ENCODE results near the gene GAL3ST2.
"Not testable (repeated sequence)": the region's sequence is repeated elsewhere in the genome, so short reads cannot be mapped to it uniquely, and the experiment has no call there.

The GAL3ST2 gene

DNA sequence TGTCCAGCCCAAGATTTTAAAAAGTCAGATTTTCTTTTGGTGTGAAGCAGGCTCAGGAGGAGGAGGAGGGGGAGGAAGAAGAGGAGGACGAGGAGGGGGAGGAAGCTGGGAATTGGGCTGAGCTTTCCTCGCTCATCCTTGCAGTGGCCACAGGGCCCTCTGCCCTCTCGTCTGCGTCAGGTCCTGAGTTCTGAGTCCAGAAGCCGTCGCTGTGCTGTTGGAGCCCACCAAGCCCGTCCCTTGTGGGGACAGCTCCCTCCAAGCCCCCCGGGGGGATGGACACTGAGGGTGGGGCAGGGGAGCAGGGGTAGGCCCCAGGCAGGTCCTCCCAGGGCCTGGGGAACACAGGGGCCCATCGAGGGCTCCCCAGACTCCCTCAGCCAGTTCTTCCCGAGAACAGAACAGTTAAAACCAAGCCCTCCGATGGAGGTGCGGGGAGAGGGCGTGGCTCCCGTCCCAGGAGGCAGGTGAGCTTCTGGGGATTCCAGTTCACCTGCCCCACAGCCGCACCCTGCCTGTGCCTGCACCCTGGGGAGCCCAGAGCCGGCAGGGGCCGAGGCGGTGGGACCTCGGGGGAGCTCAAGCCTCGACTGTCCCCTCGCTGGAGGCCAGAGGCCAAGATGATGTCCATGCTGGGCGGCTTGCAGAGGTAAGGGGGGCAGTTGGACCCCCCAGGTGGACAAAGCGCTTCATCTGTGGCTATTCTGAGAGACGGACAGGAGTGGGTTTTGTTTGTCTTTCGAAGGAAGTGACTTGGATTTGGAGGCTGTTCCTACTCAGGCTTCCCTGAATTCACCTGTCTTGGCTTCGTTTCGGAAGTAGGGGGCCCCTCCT lies at the start of gene GAL3ST2:
Gene GAL3ST2, plus strand, starts transcription at position 487 of the 834 bp plus-strand sequence. Its CDS starts 134 bp downstream, at position 621.
- no peak for DNase-seq

DNA sequence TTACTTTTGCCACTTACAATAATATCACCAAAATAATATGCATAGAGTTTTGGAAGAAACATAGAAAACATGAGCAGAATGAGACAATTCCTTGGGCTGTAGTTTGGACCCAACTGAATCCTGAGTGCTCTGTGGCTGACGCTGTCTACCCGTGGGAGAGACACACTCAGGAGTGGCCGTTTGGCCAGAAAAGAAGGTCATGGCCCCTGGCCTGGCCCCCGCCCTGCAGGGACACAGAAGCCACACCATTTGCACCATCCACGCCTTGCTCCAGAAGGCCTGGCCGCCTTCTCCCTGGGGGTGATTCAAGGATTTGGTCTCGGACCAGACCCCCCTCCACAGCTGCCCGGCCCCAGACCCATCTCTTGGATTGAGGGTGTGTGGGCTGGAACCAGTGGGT lies 48.6 kb upstream of the GAL3ST2 start:
- no peak for DNase-seq

DNA sequence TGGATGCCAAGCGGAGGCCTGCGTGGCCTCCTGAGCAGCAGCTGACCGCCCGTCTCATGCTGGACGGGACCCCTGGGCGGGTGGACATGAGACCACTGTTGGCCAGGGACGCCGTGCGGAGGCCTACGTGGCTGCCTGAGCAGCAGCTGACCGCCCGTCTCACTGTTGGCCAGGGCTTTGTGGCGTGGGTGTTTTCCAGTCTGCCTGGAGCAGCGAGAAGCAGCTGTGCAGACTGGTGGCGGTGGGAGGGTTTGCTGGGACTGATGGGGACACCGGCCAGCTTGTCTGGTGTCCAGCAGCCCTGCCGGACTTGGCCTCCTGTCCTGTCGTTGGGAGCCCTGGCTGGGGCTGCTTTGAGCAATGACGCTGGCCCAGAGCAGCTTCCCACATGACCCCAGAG lies 48.0 kb upstream of the GAL3ST2 start:
- peak in 54 of 58 donors; percentile 8 to 80 (median 48) for DNase-seq

DNA sequence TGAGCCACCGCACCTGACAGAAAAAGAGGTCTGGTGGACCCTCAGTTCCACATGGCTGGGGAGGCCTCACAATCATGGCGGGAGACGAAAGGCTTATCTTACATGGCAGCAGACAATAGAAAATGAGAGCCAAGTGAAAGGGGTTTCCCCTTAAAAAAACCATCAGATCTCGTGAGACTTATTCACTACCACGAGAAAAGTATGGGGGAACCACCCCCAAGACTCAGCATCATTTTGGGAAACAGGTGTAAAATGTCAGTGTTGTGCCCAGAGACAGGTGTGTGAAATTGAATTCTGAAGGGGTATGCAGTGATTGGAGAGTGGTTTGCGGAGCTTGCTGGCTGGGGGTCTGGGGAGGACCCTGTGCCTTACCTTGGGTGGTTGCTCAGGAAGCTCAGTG lies 46.8 kb upstream of the GAL3ST2 start:
- DNase-seq, result no peak

DNA sequence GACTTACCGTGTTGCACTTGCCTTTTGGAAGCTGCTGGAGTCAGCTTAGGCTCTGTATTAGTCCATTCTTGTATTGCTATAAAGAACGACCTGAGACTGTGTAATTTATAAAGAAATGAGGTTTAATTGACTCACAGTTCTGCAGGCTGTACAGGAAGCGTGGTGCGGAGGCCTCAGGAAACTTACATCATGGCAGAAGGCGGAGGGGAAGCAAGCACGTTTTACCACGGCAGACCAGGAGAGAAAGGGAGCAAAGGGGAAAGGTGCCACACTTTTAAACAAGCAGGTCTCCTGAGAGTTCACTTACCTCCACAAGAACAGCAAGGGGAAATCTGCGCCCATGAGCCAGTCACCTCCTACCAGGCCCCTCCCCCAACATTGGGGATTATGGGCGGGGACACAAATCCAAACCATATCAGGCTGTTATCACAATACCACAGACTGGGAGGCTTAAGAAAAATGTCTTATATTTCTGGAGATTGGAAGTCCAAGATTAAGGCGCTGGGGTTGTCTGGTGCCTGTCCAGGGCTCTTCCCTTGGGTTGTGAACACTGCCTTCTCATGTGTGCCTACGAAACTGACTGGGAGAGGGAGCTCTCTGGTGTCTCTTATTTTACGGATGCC lies 45.8 kb upstream of the GAL3ST2 start:
- DNase-seq, result no peak

DNA sequence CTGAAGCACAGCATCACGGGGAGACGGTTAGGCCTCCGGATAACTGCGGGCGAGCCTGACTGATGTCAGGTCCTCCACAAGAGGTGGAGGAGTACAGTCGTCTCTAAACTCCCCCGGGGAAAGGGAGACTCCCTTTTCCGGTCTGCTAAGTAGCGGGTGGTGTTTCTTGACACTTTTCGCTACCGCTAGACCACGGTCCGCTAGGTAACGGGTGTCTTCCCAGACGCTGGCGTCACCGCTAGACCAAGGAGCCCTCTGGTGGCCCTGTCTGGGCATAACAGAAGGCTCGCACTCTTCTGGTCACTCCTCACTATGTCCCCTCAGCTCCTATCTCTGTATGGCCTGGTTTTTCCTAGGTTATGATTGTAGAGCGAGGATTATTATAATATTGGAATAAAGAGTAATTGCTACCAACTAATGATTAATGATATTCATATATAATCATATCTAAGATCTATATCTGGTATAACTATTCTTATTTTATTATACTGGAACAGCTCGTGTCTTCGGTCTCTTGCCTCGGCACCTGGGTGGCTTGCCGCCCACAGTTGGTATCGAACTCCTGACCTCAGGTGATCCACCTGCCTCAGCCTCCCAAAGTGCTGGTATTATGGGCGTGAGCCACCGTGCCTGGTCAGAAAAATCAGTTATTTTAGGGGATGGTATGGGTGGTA lies 44.0 kb upstream of the GAL3ST2 start:
- peak in 31 of 58 donors; percentile 3 to 73 (median 43) for DNase-seq

DNA sequence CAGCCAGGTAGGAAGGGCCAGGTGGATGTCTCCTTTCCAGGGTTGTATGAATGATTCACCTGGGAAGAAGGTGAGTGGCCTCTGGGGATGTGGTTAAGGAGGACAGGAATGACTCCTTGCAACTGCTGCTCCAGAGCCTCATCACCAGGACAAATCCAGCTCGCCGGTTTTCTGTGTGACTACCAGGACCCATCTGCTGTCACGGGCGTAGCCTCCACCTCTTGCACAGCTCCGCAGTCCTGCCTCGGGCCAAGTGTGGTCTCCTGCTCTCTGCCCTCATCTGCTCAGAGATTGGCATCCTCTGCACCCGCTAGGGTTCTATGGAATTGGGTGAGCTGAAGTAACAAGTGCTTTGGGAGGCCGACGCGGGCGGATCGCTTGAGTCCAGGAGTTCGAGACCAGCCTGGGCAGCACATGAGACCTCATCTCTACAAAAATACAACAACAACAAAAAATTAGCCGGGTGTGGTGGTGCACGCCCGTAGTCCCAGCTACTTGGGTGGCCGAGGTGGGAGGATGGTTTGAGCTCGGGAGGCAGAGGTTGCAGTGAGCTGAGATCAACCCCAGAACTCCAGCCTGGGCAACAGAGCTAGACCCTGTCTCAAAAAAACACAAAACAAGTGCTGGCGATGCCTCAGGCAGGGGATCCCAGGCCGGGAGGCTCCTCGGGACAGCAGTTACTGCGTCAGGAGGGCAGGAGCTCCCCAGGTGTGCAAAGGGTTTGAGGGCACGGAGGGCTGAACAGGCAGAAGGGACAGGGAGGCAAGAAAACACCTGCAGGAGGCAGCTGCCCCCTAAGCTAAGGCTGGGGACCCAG lies 43.0 kb upstream of the GAL3ST2 start:
- DNase-seq, result peak in 3 of 58 donors; percentile 25 to 42 (median 27)

DNA sequence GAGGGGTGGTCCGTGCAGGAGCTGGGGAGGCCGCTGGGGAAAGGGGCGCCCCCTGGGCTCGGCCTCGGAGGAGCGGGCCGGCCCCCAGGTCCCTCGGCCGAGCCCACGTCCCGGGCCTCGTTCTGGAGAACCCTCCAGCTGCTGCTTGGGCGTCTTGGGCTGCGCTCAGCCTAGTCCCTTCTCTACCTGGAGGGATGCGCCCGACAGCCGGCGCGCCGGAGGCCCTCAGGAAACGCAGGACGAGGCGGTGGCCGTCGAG lies 42.5 kb upstream of the GAL3ST2 start:
- DNase-seq, result no peak

DNA sequence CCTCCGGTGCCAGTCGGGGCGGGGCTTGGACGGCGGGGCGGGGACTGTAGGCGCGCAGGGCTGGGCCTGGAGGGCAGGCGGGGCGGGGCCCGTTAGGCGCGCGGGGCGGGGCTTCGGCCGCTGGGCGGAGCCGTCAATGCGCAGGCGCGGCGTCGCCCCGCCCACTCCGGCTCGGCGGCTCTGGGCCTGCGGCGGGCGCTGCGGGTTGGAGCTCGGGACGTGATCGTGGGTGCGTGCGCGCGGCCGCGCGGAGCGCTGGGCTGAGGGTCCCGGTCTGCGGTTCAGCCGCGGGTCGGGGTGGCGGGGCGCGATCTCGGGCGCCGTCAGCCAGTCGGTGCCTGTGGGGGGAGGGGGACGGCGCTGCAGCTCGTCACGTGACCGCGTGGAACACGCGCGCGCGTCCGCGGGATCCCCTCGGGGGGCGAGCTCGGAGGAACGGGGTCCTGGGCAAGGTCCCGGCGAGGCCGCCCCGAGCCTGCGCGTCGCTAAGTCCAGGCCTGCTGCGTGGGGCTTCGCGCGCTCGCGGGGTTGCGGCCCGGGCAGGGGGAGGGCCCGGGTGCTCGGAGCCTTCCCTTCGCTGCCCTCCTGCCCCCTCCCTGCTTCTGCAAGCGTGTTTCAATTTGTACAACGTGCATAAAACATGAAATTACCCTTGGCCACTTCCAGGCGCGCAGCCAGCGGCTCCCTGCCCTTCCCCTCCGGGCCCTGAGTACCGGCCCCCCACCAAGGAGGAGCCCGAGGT lies 42.0 kb upstream of the GAL3ST2 start, which contains the start of gene D2HGDH:
Gene D2HGDH, plus strand, starts transcription at position 164 of the 742 bp plus-strand sequence. CDS start 595 bp downstream, outside the sequence.
- DNase-seq, result peak; percentile 36 to 95 (median 88)

DNA sequence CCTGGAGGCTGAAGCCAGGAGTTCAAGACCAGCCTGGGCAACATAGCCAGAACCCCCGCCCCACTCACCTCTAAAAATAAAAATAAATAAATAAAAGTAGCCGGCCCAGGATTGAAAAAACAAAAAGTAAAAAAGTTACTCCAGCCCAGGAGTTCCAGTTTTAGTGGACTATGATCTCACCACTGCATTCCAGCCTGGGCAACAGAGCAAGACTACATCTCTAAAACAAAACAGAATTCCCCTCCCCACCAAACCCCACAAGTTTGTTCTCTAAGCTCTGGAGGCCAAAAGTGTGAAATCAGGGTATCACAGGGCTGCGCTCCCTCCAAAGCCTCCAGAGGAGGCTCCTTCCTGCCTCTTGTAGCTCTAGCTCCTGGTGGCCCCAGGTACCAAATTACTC lies 40.5 kb upstream of the GAL3ST2 start:
- no peak for DNase-seq

DNA sequence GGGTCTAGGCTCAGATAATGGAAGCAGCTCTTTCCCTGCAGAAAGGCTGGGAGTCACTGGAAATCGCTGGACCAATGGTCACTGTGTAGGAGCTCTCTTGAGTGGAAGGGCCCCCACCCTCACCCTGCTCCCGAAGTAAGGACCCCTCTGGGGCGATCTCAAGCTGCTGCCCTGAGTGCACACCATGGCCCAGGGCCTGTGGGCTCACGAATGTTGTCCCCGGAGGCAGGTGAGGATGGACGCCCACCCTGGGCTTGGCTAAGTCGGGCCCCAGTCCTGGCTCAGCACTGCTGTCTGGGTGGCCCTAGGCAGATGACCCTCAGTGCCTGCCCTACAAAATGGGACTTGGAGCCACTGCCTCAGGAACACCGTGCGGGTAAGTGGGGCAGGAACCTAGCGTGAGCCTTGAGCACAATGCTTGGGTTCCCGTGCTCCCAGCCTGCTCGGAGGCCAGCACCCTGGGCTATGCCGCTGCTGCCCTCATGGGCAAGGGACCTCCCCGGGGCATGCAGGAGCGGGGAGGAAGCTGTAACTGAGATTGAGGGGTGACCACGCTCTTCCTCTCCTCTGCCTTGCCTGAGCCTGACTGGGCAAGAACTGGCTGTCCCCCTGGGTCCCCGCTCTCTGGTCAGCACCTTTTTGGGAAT lies 38.5 kb upstream of the GAL3ST2 start:
- DNase-seq, result no peak

DNA sequence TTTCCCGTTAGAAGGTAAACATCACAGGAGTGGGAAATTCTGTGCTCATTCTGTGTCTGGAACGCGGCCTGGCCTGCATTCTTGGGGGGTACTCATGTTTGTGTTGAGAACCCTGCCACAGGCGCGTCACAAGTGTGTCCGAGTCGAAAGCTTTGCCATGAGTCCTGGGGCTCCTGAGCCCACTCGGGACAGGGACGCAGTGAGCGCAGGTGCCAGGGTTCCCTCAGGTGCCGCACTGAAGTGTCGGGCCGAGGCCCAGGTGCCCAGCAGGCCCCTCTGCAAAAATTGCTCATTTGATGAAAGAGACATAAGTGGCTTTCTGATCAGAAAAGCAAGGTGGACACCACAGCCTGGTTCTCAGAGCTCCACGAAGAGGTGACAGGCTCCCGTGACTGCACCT lies 37.4 kb upstream of the GAL3ST2 start:
- no peak for DNase-seq

DNA sequence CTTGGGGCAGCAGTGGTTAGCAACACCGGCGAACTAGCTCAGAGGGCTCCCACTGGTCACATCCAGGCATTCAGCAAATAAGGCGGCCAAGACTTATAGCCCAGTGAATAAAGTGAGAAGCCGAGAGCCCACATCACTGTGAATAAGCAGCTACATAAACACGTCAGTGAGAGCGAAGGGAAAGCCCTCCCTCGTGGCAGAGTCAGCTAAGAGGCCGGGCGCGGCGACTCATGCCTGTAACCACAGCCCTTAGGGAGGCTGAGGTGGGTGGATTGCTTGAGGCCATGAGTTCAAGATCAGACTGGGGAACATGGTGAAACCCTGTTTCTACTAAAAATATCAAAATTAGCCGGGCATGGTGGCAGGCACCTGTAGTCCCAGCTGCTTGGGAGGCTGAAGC lies 37.0 kb upstream of the GAL3ST2 start:
- DNase-seq, result no peak

DNA sequence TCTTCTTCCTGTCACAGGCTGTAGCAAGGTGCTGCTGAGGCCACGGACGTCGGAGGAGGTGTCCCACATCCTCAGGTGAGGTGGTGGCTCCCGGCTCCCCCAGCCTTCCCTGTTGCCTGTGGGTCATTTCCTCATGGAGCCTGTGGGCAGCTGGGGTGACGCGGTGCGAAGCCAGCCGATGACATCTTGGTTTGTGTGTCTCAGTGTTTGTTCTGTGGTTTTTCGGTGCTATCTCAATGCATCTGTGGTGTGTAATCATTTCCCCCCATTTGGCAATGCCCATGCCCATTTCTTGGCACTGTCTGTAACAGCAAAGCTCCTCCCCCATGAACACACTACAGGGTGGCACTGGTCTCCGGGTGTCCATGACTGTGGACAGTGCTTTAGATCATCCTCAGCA lies 35.6 kb upstream of the GAL3ST2 start:
- DNase-seq, result no peak

DNA sequence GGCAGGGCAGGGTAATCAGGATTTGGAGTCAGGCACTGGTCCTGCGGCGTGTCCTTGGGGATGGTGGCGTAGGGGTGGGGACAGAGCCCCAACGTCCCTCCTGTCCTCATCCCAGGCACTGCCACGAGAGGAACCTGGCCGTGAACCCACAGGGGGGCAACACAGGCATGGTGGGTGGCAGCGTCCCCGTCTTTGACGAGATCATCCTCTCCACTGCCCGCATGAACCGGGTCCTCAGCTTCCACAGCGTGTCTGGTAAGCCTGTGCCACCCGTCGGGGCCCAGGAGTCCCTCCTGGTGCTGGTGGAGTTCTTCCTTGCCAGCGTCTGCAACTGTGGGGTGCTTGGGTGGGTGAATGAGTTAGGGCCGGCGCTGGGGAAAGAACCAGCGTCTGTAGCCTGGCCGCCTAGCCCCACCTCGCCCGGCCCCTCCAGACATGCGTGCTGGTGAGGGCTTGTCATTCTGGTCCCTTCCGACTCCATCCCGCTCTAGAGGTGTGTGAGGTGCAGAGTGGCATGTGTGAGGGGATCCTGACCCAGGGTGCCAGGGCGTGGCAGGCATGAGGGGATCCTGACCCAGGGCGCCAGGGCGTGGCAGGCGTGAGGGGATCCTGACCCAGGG lies 34.2 kb upstream of the GAL3ST2 start:
- DNase-seq, result no peak

DNA sequence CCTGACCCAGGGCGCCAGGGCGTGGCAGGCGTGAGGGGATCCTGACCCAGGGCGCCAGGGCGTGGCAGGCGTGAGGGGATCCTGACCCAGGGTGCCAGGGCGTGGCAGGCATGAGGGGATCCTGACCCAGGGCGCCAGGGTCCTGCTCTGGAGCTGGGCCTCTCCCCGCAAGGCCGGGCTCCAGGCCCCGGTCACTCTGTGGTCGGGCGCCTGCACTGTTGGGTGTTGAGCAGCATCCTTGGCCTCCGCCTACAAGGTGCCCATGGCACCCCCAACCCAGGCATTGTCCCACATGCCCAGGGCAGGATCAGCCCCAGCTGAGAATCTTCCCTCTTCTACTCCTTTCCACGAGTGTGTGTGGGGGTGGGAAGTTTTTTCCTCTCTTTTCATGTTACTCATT lies 33.6 kb upstream of the GAL3ST2 start:
- DNase-seq, result not testable (repeated sequence)

DNA sequence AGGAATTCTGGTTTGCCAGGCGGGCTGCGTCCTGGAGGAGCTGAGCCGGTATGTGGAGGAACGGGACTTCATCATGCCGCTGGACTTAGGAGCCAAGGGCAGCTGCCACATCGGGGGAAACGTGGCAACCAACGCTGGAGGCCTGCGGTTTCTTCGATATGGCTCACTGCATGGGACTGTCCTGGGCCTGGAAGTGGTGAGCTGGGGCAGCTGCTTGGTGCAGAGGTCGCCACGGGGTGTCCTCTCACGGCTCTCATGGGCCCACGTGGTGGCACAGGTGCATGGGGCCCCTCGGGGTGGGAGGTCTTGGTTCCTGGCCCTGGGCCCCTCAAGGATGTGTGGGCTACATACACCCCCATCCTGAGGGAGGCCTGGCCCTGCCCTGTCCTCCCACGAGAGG lies 33.0 kb upstream of the GAL3ST2 start:
- no peak for DNase-seq

DNA sequence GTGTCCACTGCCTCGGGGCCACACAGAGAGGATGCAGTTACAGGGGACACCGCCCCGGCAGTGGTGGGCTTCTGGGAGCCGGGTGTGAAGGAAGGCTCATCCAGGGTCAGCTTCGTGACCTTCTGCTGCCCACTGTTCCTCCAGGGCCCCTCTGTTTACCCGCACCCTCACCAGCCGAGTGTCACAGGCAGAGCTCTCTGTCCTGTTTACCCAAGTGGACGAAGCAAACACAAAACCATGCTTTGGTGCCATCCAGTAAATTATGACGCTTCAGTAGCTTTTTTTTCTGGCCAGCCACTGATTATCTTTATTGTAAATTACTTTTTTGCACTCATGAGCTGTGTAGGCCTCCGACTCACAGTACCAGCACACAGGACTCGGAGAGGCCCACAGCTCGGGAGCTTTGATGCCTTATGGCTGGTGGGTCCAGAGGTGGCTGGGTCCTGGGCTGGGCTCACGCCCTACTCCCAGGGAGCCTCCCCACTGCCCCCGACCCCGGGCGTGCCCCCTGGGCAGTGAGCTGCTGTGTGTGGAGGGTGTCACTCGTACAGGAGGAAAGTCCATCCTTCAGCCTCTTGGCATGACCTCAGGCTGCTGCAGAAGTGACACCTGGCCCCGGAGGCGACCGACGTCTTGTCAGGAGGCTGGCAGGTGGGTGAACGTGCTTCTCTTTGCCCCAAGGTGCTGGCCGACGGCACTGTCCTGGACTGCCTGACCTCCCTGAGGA lies 32.4 kb upstream of the GAL3ST2 start:
- DNase-seq, result no peak

DNA sequence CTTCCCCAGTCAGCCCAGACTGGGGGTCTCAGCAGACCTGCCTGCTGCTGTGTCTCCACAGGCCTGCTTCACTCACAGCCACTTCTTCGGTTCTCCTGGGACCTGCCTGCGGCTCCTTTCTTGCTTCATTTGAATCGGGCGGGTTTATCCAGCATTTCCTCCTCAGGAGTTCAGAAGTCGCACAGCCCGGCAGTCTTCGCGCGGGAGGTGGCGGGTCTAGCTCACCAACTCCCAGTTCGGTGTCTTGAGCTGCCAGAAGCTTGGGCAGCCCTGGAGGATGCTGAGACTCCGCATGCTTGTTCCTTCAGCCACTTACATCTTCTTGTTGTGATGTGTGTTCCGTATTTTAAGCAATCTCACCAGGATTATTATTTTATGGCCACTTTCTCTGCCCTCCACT lies 31.3 kb upstream of the GAL3ST2 start:
- DNase-seq, result no peak
